GM18507 (cell line): ENCODE measurements around the gene COL5A3.

Experiments
- DNase-seq: peaks from one replicate; pipeline ENCODE4 v3.0.0; 2011; ENCODE audit warnings: low read depth; ENCODE audit not compliant: insufficient read length; ENCODE audit errors: extremely low spot score
- FAIRE-seq: peaks from 2 replicates; lab custom pipeline; 2011; peaks lifted over from hg19 to GRCh38; lab: Jason Lieb, UNC

COL5A3 gene

DNA sequence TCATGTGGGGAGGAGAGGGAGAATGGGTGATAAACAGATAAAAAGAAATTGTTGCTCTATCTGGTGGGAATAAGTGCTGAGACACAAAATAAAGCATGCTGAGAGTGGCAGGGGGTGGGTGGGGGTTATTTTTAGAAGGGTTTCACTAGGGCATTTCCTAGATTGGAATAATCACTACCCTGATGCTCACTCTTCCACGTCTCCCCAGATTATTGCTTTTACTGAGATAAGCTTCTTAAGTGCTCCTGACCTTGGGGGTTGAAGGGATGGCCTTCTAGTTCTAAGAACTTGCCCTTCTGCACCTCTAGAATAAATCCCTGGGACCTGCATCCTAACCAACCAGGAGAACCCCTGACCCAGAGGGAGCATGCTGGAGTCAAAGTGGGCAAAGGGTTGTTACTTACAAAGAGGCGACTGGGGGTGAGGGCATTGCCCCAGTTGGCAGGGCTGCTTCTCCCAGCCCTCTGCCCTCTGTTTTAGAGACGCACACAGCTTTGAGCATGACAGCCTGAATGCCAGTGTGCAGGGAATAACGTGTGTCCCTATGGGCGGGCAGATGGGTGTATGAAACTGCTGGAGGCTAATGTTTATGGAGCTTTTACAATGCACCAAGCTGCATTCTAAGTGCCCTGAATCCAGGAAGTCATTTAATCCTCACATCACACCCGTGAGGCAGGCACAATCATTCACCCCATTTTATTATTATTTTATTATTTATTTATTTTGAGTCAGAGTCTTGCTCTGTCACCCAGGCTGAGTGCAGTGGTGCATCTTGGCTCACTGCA is 3.7 kb upstream of the COL5A3 start:
- no peak for FAIRE-seq

DNA sequence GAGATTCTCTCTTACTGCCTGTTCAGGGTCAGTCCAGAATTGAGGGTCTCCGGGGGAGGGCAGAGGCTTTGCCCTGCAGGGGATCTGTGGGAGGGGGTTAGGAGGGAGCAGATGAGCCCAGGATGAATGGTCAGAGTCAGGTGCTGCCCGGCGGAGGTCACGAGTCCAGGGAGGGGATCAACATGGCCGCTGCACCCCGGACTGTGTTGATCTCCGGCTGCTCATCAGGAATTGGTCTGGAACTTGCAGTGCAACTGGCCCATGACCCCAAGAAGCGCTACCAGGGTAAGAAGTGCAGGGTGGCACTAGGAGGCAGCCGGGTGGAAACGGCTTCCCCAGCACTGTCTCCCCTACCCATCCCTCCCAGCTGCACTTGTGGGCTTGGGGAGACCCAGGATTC is 3.0 kb upstream of the COL5A3 start, which contains the start of gene RDH8:
Gene RDH8, plus strand, starts transcription at position 168 of the 400 bp plus-strand sequence. Its CDS starts 15 bp downstream, at position 183.
- FAIRE-seq = no peak
- no peak for DNase-seq

More for the DNA sequence above, 3.7 kb upstream of the COL5A3 start:
- DNase-seq = no peak

DNA sequence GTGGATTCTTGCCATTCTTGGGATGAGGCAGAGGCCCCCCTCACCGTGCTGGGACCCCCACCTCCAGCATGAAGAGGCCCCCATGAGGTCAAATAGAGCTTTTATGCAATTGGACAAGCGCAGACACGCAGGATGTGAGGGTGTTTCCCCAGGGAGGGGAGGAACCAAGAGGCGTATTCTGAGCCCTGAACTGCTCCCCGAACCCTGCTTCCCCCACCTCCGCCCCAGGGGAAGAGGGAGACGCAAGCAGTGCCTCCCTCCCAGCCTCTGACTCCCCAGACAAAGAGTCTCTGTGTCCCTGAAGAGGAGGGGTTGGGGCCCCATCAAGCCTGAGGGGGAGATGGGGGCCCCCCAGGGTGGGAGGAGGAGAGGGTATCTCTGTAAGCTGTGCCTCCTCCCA is 1.7 kb upstream of the COL5A3 start:
- no peak for DNase-seq
- FAIRE-seq = no peak

DNA sequence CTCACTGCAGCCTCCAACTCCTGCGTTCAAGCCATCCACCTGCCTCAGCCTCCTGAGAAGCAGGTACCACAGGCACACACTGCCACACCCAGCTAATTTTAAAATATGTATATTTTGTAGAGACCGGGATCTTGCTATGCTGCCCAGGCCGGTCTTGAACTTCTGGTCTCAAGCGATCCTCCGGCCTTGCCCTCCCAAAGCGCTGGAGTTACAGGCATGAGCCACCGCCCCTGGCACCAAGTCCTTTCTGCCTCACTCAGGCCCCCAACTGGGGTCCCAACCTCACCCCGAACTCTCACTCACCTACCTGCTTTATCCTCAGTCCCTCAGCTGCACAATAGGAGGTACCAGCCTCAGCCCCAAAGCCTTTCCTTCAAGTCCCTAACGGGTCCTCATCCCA is 635 bp upstream of the COL5A3 start:
- DNase-seq = no peak
- FAIRE-seq = no peak

DNA sequence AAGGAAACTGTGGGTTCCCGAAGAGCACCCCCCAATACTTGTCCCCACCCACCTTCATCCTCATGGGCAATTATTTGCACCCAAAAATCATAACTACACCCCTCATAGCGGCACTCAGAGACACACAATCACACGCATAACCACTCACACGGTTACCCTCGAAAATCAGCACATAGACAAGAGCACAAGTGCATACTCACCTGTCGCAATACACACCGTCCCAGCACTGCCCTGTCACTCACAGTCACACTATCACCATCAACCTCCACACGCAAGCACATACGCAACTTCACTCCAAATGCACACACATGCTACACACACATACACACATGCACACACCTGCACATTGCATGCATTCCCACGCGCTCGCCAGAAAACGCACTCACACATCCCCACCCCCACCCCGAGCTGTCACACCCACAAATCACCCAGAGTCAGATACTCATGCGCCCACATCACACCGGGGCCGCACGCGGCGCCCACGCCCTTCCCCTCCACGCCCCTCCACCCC is 535 bp downstream of the COL5A3 start:
- DNase-seq = no peak
- no peak for FAIRE-seq

DNA sequence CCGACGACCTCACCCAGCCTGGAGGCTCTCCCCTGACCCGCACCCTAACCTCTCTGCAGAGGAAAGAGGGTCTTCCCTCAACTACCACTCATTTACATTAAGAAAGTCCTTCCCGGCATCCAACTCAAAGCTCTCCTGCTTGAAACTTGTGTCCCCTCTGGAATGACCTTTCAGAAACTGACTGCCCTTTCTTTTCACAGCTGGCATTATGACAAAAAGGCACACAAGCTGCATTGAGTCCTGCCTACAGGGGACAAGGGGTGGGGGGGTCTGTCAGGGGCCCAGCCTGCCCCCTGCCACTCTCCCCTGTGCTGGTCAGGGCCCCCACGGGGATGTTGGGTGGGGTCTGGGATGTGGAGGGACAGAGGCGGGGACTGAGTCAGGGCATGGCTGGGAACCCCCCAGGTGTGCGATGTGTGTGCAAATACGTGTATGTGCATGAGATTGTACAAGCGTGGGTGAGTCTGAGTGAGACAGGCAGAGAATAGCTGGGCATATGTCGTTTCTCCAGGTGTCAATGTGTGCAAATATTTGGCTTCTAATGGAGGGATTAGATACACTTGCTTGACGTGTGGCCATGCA is 2.0 kb downstream of the COL5A3 start:
- FAIRE-seq = no peak
- no peak for DNase-seq

DNA sequence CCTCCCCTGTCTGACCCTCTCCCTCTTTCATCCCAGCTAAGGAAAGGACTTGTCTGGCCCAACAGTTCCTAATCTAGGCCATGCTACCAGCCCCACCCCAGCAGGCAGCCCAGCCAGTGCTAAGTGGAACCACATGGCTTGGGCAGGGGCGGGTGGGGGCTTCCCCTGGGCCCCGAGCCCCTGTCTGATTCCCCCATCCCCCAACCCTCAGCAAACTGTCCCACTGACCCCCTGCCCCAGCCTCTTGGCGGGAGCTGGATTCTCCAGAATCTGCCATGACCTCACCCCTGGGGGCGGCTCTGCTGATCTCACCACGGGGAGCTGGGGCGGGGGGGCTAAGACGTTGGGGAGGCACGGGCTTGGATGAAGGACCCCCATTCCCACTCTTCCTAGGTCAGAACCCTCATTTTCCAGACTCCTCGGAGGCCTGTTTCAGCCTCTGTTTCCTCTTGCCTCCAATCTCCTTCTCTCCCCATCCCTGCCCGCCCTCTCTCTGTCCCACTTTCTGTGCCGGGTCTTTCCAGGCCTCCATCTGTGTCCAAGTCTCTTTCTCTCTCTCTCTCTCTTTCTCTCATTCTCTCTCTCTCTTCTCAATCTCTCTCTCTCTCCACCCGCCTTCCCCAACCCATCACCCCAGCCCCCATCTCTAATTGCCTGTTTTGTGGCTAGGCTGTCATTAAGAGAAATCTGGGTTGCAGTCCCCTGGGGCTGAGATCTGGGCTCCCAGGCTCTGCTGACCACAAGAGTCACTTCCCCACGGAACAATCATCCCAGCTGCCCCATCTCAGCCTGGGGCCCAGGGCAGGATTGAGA is 2.7 kb downstream of the COL5A3 start:
- no peak for FAIRE-seq
- no peak for DNase-seq

DNA sequence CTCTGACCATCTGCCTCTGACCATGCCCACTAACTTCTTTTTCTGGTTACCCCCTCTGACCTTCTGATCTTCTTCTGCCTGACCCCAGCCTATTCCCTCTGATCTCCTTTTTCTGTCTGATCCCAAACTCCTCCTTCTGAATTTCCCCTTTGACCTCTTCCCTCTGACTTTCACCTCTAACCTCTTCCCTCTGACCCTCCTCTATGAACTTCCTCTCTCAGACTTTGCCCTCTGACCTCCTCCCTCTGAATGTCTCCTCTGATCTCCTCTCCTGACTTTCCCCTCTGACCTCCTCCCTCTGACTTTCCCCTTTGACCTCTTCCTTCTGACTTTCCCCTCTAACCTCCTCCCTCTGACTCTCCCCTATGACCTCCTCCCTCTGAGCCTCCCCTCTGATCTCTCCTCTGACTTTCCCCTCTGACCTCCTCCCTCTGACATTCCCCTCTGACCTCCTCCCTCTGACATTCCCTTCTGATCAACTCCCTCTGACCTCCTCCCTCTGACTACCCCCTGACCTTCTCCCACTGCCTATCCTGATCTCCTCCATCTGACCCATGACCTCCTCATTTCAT is 3.5 kb downstream of the COL5A3 start:
- FAIRE-seq = no peak
- DNase-seq = no peak

DNA sequence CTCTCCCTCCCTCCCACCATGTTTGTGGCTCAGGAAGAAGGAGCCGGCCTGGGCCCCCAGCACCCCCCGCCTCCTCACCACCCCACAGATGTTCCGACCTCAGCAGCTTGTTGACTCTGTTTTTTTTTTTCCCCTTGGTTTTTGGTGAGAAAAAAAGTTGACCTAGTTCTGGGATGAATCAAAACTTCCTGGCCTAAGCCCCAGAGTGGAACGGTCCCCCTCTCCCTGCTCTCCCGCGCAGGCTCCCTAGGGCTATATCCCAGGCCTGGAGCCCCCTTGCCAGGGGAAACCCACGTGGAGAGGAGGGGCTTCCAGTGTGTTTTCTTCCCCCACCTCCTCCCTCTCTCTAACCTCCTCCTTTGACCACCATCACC is 4.0 kb downstream of the COL5A3 start:
- DNase-seq (no peak), FAIRE-seq (no peak)

DNA sequence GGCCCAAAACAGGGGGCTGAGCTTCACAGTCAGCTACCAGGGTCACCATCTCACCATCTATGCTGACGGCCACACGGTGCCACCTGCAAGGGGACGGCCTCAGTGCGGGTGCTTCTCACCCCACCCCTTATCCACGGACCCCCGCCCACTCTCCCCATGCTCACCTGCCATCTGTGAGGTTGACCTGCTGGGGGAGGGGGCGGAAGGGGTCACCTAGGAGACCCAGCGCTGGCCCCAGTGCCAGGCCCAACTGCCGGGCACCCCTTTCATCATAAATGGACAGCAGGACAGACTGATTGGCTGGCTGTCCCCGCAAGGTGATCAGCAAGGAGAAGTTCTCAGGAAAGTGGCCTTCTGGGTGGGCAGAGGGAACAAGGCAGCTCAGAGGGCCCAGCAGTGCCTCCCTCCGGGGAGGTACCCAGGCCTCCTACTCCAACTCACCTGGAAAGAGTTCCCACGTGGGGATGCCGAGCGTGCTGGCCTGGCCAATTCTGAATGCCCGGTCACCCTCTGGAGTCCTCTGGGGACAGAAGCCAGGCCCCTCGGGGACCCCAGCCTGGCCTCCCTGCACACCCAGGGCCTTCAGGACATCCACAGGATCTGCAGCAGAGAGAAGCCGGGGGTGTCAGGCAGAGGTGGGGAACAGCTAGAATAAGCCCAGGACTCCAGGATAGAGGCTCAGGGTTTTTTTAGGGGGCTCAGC is 4.5 kb downstream of the COL5A3 start:
- DNase-seq = no peak
- no peak for FAIRE-seq

DNA sequence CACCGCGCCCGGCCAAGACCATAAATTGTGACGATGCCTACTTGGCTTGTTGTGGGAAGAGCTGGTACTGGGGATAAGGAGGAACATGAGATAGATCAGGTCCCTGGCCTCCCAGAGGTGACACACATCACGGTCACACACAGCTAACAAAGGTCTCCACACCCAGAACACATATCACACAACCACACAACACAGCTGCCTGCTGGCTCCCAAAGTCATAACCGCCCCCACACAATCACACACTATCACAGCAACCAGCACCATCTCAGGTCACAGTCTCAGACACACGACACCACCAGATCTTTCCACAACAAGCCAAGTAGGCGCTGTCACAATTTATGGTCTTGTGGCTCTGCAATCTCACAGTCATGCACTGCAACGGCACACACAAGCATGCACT is 5.7 kb downstream of the COL5A3 start:
- no peak for DNase-seq
- no peak for FAIRE-seq

DNA sequence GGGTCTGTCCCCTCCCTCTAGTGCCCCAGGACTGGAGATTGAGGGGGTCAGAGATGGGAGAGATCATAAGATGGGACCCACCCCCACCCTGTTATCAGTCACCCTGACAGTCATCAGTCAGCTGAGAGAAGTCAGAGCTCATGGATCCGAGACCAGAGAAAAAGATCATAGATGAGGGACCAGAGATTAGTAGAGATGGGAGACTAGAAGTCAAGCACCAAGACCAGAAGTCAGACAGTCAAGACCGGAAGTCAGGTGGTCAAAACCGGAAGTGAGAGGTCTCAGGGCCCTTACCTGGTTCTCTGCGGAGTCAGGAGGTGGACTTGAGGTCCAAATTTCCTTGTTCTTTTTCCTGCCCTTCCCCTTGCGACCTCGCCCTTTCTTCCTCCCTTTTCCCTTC is 7.0 kb downstream of the COL5A3 start:
- DNase-seq = no peak
- no peak for FAIRE-seq

DNA sequence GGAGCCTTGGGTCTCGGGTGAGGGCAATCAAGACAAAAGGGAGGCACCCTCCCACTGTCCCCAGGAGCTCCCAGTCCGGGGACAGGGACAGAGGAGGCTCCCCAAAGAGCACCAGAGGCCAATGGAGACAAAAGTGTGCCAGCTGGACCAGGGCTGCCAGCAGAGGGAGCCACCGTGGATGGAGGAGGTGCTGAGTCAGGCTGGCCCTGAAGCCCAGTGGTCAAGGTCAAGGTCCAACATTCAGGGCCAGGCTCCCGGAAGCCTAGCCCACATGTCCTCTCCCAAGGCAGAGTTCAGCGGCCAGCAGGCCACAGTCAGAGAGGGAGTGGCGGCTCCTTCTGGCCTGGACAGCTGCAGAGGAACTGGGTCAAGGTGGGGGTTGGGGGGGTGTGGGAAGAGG is 8.4 kb downstream of the COL5A3 start:
- DNase-seq (no peak), FAIRE-seq (no peak)

DNA sequence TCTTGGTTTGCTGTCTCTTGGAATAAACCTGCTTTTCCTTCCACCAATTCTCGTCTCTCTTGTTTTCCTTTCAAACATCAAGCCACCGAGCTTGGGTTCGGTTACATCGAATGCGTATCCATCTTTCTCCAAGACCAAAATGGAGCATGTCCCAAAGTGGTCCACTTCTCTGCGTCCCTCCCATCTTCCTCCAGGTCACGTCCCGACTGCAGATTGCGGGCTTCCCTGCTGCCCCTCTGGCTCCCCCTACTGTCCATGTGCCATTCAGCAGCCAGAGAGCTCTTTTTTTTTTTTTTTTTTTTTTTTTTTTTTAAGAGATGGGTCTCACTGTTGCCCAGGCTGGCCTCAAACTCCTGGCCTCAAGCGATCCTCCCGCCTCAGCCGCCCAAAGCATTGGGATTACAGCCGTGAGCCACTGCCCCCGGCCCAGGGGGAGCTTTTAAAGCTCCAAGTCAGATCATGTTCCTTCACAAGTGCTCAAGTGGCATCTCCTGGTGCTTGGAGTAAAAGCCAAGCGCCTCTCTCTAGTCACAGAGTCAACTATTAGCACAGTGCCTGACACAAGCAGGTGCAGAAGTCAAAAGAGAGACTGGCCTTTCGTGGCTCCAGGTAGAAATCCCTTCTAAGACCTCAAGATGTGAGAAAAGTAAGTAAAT is 10.0 kb downstream of the COL5A3 start:
- peak; percentile 66 for DNase-seq

DNA sequence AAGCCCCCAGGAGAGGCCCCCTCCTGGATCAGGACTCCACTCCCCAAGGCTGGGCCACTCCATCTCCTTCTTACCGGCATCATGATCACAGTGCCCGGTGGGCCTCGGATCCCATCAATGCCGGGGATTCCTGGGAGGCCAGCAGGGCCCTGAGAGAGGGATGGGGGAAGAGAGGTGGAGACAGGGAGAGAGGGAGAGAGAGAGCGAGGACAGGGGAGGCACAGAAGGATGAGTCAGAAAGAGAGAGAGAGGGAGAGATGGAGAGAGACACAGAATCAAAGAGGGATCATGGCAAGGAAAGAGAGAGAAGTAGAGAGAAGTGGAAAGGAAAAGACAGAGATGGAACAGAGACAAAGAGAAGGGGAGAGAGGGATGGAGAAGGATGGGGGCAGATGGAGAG is 13.8 kb downstream of the COL5A3 start:
- DNase-seq (no peak), FAIRE-seq (no peak)

More for the DNA sequence above, 10.0 kb downstream of the COL5A3 start:
- peak; percentile 65 for FAIRE-seq

DNA sequence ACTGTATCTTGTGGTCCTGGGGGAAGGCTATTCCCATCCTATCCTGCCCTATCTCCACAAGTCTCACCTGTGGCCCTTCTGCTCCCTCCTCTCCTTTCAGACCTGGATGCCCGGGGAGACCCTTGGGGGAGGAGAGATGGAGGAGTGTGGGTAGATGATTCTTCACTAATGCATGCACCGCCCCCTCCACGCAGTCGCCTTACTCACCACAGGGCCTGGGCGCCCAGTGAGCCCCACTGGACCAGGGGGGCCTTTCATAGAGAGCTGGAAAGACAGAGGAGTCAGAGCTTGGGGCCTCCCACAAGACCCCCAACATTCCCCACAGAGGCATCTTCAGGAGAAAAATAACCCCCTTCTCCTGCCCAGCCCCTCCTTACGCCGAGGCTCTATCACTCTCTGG is 14.3 kb downstream of the COL5A3 start:
- no peak for FAIRE-seq

DNA sequence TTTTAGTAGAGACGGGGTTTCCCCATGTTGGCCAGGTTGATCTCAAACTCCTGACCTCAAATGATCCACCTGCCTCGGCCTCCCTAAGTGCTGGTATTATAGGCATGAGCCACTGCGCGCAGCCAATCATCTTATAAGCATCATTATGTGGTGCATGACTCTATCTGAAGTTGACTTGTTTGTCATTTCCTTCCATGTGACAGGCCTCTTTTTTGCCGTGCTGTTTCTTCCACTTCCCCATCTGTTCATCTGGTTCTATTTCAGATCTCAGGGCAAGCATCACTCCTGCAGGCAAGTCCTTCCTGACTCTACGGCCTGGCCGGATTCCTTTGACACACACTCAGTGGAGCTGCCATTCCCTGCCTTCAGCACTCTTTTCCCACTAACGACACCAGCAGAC is 15.2 kb downstream of the COL5A3 start:
- peak; percentile 31 for FAIRE-seq
- DNase-seq = no peak

More for the DNA sequence above, 14.3 kb downstream of the COL5A3 start:
- no peak for DNase-seq

DNA sequence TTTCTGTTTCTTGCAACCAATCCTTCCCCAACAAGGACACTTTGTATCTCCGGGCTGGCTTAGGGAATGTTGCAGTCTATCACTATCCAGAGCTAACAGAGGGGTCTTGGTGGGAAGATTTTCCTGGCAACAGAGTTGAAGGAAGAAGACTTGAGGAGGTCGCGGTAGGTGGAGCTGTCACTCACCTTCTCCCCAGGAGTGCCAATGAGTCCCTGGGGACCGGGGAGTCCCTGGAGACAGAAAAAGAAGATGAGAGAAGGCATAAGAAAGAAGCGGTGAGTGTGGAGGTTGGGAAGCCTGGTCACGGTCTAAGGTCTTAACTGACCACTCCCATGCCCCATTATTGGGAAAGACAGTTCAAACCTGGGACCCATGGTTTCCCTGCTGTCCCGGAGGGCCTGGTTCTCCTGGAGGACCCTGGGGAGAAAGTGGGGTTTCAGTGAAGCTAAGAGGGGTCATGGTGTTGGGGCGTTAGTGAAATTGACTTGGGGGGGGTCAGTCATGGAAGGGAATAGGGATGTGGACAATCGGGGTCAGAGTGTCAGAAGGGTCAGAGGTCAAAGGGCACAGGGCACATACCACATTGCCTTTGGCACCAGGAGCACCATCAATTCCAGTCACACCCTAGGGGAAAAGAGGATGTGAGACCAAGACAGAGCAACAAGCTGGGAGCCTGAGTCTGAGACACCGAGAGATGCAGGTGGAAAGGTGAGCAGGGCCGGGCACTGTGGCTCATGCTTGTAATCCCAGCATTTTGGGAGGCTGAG is 18.7 kb downstream of the COL5A3 start:
- no peak for FAIRE-seq

More for the DNA sequence above, 18.7 kb downstream of the COL5A3 start:
- no peak for DNase-seq
